AG08396 (cell line): ENCODE results near the gene TEKT2.

Experiments
- DNase-seq: peaks from one replicate; pipeline ENCODE4 v3.0.0; 2012; ENCODE audit warnings: low spot score, mixed read lengths

The TEKT2 gene

DNA sequence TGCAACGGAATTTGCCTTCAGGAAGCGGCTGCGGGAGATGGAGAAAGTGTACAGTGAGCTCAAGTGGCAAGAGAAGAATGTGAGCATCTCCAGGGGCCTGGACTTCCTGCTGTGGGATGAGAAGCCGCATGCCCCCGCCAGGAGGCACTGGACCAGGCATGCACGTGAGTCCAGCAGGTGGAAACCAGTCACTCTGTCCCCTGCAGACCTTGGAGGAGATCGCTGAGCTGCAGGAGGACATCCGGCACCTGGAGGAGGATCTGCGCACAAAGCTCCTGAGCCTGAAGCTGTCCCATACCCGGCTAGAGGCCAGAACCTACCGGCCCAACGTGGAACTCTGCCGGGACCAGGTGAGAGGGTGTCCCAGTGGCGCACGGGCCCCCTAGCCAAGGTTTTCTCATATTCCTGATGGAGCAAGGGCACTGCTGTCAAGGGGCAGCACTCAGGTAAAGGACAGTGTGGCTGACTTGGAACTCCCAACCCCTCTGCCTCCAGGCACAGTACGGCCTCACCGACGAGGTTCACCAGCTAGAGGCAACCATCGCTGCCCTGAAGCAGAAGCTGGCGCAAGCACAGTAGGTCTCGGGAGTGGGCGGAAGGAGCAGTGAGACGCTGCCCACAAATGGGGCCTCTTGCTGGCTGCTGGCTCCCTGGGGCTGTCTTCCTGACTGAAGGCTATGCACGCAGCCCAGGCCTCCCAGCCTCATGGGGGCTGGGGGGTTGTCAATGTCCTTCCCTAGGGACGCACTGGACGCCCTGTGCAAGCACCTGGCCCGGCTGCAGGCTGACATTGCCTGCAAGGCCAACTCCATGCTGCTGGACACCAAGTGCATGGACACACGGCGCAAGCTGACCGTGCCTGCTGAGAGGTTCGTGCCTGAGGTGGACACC lies 3.6 kb downstream of the TEKT2 start:
- no peak for DNase-seq

DNA sequence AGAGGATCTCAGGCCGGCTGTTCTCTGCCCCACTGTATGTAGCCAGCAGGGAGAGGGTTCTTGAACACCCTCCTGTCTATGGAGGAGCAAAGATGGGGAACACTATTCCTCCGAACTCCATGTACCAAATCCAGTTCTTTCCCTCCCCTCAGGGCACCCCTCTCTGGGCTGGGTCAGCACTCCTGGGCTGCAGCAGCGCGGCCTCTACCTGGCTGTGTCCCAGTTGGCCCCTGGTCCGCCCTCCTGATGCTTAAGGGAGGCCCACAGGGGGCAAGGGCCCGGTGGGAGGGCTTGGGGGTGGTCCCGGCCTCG lies 4.3 kb downstream of the TEKT2 start:
- no peak for DNase-seq

DNA sequence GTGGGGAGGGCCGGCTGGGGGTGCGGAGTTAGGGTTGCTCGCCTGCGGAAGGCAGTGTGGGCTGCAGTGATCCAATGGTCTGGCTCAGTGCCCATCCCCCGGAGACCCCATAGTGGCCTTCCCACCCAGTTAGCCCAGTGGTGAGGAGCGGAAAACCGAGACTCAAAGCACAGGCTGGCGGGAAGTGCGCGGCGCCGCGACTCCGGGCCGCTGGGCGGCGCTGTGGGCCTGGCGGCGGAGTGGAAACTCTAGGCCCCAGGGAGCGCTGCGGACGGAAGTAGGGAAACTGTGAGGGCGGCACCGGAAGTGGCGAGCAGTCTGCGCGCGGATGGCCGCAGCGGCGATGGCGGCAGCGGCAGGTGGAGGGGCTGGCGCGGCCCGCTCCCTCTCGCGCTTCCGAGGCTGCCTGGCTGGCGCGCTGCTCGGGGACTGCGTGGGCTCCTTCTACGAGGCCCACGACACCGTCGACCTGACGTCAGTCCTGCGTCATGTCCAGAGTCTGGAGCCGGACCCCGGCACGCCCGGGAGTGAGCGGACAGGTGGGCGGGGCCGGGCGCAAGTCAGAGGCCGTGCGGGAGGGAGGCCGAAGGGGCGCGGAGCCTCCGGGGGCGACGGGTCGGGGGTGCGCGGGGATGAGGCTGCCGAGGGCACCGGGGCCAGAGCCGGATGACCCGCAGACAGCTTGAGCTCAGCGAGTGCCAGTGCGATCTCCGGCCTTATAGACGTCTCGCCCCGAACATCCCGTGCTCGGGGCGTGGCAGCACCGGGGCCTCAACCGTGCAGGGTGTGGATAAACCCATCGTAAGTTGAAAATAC lies 4.9 kb downstream of the TEKT2 start, which contains the start of gene ADPRS:
ADPRS (plus strand) TSS at position 316 of the 816 bp plus-strand sequence; CDS start at position 329, 13 bp downstream.
- DNase-seq: peak; percentile 96

GRCh38 chr1:36089393-36090121 lies 5.7 kb downstream of the TEKT2 start:
- peak; percentile 64 for DNase-seq

DNA sequence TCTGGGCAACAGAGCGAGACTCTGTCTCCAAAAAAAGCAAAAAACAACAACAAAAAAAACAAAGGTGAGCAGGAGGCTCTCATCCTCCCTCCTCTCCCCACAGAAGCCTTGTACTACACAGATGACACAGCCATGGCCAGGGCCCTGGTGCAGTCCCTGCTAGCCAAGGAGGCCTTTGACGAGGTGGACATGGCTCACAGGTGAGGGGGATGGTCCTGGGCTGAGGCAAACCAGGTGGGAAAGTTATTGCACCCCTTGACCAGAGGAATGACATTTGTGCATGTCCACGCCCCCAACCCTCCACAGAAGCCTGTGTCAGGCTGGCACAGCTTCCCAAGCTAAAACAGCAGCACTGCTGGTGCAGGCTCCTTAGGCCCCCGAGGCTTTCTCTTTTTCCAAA lies 7.2 kb downstream of the TEKT2 start:
- DNase-seq: no peak

DNA sequence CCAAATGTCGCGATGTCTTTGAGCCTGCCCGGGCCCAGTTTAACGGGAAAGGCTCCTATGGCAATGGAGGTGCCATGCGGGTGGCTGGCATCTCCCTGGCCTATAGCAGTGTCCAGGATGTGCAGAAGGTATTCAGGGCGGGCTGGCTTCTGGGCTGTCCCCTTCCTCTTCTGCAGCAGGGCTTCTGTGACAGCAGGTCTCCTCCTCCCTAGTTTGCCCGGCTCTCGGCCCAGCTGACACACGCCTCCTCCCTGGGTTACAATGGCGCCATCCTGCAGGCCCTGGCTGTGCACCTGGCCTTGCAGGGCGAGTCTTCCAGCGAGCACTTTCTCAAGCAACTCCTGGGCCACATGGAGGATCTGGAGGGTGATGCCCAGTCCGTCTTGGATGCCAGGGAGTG lies 7.8 kb downstream of the TEKT2 start:
- no peak for DNase-seq

GRCh38 chr1:36092166-36092797 lies 8.4 kb downstream of the TEKT2 start:
- no peak for DNase-seq

DNA sequence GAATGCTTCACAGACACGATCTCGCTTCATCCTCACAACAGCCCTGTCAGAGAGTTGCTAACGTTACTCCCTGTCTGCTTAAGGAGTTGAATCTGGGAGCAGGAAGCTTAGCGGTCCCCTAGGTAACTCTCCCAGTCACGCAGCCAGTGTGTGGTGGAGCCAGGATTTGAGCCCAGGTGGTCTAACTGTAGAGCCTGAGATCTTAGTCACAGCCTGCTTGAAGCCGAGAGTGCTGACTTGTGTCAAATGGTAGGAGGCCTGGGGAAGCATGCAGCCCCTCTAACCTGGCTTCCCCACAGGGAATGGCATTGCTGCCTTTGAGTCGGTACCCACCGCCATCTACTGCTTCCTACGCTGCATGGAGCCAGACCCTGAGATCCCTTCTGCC lies 8.9 kb downstream of the TEKT2 start:
- DNase-seq: no peak

DNA sequence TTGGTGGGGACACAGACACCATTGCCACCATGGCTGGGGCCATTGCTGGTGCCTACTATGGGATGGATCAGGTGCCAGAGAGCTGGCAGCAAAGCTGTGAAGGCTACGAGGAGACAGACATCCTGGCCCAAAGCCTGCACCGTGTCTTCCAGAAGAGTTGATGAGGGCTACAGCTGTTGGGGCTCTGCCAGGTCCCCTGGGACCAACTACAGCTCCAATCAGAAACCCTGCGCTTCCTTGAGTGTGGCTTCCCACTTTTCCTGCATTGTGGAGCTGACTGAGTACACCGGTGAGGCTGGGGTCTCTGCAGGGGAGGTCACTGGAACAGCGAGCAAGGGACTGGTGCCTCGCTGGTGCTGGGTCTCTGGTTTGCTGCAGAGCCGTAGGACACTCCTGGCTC lies 9.3 kb downstream of the TEKT2 start:
- no peak for DNase-seq

- no peak for DNase-seq
Observed at GRCh38 chr1:36093929-36094328, 10.0 kb downstream of the TEKT2 start.

DNA sequence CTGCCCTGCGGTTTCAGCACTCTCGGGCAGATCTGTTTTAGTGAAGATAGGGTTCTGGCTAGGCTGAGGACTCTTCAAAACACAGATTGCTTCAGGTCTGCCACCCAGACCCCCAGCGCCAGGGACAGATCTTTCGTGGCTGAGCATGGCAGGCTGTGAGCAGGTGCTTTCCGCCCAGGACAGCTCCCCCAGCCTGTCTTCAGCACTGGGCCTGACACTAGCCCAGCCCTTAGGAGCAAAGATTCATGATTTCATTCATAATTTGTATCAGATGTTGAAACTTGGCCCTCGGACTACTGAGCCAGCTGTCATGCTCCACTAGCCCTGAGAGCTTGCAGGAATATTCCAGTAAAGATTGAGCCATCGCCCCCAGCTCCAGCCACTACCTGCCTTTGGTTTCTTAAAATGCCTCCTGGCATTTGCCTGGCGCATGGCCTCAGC lies 10.7 kb downstream of the TEKT2 start:
- DNase-seq: peak; percentile 12

- DNase-seq: no peak
Observed at GRCh38 chr1:36095760-36096405, 12.0 kb downstream of the TEKT2 start.

GRCh38 chr1:36096500-36097432 lies 12.9 kb downstream of the TEKT2 start:
- DNase-seq: no peak

DNA sequence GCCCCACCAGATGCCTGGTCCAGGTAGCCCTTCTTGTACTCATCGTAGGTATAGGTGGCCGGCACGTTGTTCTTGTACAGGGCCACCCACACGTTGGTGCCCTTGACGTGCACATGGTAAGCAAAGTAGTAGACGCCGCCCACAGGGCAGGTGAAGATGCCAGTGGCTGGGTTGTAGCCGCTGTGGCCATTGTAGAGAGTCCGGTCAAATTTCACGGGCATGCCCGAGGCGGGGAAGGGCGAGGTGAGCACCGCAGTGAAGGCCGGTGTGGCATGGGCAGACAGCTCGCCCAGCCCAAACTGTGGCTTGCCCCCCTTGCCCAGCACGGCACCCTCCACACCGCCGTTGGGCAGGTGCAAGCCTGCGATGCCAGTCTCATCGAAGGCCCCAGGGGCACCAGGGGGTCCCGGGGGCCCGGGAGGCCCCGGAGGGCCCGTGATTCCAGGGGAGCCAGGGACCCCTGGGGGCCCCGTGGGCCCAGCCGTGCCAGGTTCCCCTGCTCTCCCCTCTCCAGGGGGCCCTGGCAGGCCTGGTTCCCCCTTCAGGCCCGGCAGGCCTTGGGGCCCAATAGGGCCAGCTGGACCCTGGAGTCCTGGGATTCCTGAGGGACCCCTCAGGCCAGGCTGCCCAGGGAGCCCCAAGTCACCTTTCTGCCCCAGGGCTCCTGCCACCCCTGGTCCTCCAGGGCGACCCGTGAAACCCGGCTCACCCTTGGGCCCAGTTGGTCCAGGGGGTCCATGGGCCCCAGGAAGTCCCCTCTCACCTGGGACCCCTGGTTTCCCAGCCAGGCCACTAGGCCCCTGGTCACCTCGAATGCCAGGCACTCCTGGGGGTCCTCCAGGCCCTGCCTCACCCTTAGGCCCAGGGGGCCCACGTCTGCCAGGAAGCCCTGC lies 14.0 kb downstream of the TEKT2 start:
- no peak for DNase-seq

DNA sequence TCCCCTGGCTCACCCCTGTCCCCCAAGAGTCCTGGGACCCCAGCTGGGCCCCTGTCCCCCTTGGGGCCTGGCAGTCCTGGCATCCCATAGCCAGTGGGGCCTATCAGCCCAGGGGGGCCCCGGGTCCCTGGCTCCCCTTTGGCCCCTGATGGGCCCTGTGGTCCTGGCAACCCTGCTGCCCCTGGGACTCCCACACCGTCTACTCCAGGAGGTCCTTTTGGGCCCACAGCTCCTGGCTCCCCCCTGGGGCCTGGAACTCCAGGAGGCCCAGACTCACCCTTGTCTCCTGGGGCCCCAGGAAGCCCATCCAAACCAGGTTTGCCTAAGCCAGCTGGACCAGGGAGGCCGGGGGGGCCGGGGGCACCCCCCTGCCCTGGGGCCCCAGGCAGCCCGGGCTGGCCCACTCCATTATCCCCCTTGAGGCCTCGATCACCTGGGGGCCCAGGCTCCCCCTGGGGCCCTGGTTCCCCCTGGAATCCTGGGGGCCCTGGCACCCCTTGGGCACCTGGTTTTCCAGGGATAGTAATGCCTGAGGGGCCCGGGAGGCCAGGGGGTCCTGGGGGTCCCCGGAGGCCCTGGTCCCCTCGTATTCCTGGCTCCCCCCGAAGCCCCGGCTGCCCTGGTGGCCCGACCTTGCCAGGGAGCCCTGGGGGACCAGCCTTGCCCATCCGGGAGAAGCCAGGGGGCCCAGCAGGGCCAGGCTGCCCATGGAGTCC lies 14.9 kb downstream of the TEKT2 start:
- DNase-seq: no peak

DNA sequence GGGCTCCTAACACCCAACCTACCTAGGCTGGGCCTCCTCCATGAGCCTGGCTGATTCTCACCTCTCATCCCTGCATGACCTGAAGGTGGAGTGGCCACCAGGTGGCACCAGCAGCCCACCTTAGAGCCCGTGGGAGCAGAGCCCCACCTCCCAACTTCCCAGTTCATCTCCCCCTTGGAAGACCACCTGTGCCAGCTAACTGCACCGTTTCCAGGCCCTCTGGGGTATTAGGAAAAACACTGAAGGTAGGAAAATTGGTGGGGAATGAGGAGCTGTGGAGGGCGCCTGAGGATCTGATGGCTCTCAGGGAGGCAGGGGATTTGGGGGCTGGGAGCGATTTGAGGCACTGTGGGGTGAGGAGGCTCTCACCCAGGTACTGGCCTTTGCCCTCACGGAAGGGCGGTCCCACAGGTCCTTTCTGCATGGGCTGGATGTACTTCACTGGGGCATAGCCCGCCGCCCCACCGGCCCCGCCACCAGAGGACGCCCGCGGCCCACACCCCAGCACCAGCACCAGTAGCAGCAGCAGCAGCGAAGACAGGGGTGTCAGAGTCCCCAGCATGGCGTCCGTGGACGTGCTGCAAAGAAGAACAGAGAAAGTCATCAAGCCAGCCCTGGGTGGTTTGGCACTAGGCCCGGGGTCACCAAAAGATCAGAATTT lies 15.9 kb downstream of the TEKT2 start:
- DNase-seq: peak; percentile 91

GRCh38 chr1:36100376-36100775 lies 16.5 kb downstream of the TEKT2 start:
- DNase-seq: no peak

GRCh38 chr1:36101546-36101945 lies 17.7 kb downstream of the TEKT2 start:
- DNase-seq: no peak
